Coronary artery (tissue), 2 donors: ENCODE measurements around the gene NPEPL1.
A peak's percentile ranks its signal among the peaks of the same experiment; 100 is the strongest.

Source experiments
- DNase-seq: peaks from one replicate; pipeline ENCODE4 v3.0.0-alpha.2; 2017; ENCODE audit warnings: low spot score
- H3K27ac ChIP-seq, 2 donors: fragments of 200-600 bp; sonication (generic); one replicate each; pipeline ENCODE4 v1.5.1; 2016 to 2019
- H3K4me3 ChIP-seq: fragments of 200-600 bp; sonication (generic); 2 replicates; pipeline ENCODE4 v1.5.1; 2016; ENCODE audit warnings: mild to moderate bottlenecking, moderate library complexity
- CTCF ChIP-seq: fragments of 200-600 bp; sonication (generic); IDR thresholded peaks from one replicate; pipeline ENCODE4 v1.5.1; 2019; ENCODE audit warnings: antibody characterized with exemption

The NPEPL1 gene

GRCh38 chr20:58712806-58713731 lies 20.5 kb downstream of the NPEPL1 start:
- no peak for TF ChIP-seq CTCF
- H3K27ac ChIP-seq, result no peak overlapping the region
- H3K4me3 ChIP-seq, result no peak overlapping the region
- peak; percentile 67 for DNase-seq

GRCh38 chr20:58713801-58714339 lies 21.3 kb downstream of the NPEPL1 start:
- no peak overlapping the region for H3K4me3 ChIP-seq
- DNase-seq, result peak; percentile 66
- no peak overlapping the region for H3K27ac ChIP-seq
- TF ChIP-seq CTCF, result no peak

DNA sequence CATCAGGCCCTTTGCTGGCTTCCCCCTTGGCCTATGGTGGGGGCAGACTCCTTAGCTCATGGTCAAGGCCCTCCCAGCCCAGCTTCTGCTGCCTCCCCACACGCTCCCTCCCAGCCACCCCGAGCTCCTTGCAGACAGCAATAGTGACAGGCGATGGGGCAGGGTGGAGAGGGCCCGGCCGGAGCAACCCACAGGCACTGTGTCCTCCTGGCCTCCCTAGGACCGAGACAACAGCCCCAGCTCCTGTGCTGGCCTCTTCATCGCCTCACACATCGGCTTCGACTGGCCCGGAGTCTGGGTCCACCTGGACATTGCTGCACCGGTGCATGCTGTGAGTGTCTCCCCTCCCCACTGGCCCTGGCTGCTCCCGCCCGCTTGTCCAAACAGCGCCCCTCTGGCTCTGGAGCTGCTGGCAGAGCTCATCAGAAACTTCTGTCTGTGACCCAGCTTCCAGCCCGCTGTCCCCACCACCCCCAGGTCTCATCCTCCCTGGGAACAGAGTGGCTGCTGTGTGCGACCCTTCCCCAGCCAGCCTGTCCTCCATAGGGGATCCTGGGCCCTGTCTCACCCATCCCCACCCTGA lies 21.8 kb downstream of the NPEPL1 start:
- no peak for TF ChIP-seq CTCF
- H3K4me3 ChIP-seq, result no peak overlapping the region
- no peak overlapping the region for H3K27ac ChIP-seq
- DNase-seq, result peak; percentile 68

GRCh38 chr20:58714923-58715351 lies 22.3 kb downstream of the NPEPL1 start:
- Histone ChIP-seq H3K4me3 (no peak overlapping the region), H3K27ac (no peak overlapping the region)
- peak; percentile 69 for DNase-seq
- no peak for TF ChIP-seq CTCF

GRCh38 chr20:58715391-58715800 lies 22.8 kb downstream of the NPEPL1 start:
- H3K27ac ChIP-seq, result no peak overlapping the region
- DNase-seq, result peak; percentile 58
- no peak for TF ChIP-seq CTCF
- H3K4me3 ChIP-seq, result no peak overlapping the region

GRCh38 chr20:58715801-58716475 lies 23.3 kb downstream of the NPEPL1 start:
- peak; percentile 60 for DNase-seq
- no peak overlapping the region for H3K4me3 ChIP-seq
- H3K27ac ChIP-seq, result no peak overlapping the region
- TF ChIP-seq CTCF, result no peak
